Measurements from ENCODE around the gene PDE2A. TPM values are rescaled to one million over a fixed set of nuclear protein-coding genes. Genes with fewer than 3 reads are reported as not detected.
"Not testable (repeated sequence)": the region's sequence is repeated elsewhere in the genome, so short reads cannot be mapped to it uniquely, and the experiment has no call there.

Gene PDE2A
- total RNA-seq, 1 donor from 2014 or later = 18.6 TPM

- not testable (repeated sequence) for DNase-seq (ENCODE audit: low read depth)
Measured at GRCh38 chr11:72555014-72555522, 119.2 kb downstream of the PDE2A start.

- no peak for DNase-seq (ENCODE audit: low read depth)
Measured at GRCh38 chr11:72553706-72554105, 120.5 kb downstream of the PDE2A start.

- DNase-seq (ENCODE audit: low read depth) = peak; percentile 38
Measured at GRCh38 chr11:72552399-72552910, 121.8 kb downstream of the PDE2A start.

GRCh38 chr11:72551571-72551970, 122.7 kb downstream of the PDE2A start:
- no peak for DNase-seq (ENCODE audit: low read depth)

GRCh38 chr11:72548463-72548862, 125.8 kb downstream of the PDE2A start:
- DNase-seq (ENCODE audit: low read depth) = peak; percentile 61

GRCh38 chr11:72546866-72547265, 127.4 kb downstream of the PDE2A start:
- no peak for DNase-seq (ENCODE audit: low read depth)

GRCh38 chr11:72544589-72544988, 129.6 kb downstream of the PDE2A start:
- no peak for DNase-seq (ENCODE audit: low read depth)

GRCh38 chr11:72543849-72544542, 130.2 kb downstream of the PDE2A start:
- DNase-seq (ENCODE audit: low read depth) = no peak

GRCh38 chr11:72541257-72541974, 132.8 kb downstream of the PDE2A start:
- DNase-seq (ENCODE audit: low read depth) = no peak

GRCh38 chr11:72537051-72537450, 137.2 kb downstream of the PDE2A start:
- no peak for DNase-seq (ENCODE audit: low read depth)

- no peak for DNase-seq (ENCODE audit: low read depth)
Measured at GRCh38 chr11:72535194-72535547, 139.1 kb downstream of the PDE2A start.

- DNase-seq (ENCODE audit: low read depth) = peak; percentile 32
Measured at GRCh38 chr11:72534371-72535193, 139.6 kb downstream of the PDE2A start.

- DNase-seq (ENCODE audit: low read depth) = no peak
Measured at GRCh38 chr11:72529068-72529467, 145.2 kb downstream of the PDE2A start.

- no peak for DNase-seq (ENCODE audit: low read depth)
Measured at GRCh38 chr11:72528121-72528520, 146.1 kb downstream of the PDE2A start.

MicroRNAs within 50 kb of the gene (microRNA counts, 767-probe panel; counts per million panel counts)
- not detected for microRNA hsa-miR-139-3p
- microRNA hsa-miR-139-5p = not detected

Small RNAs within 50 kb of the gene (microRNA-seq; reads per million reads assigned to microRNA genes)
- 361 reads per million, percentile 69 among the genes with 10 or more reads in this experiment for gene MIR139

Other genes with a start within 250 kb of the PDE2A start
- 32.5 and 35.2 TPM in 2 replicates for gene CLPB, start 239.9 kb downstream of the PDE2A start, total RNA-seq
- 52.2 and 62.2 TPM in 2 replicates for gene ARAP1, start 78.0 kb upstream of the PDE2A start, total RNA-seq
- 19.0 TPM in 2 replicates for gene STARD10, start 119.6 kb upstream of the PDE2A start, total RNA-seq
- 17.3 and 23.0 TPM in 2 replicates for gene ATG16L2, start 140.0 kb upstream of the PDE2A start, total RNA-seq

All from myocyte (in vitro differentiated cells).